Activated CD4-positive, alpha-beta T cell treated with anti-CD3 and anti-CD28 coated beads, Interleukin-2, amount 50 U/mL, for 4 hours (primary cell): Measurements from ENCODE around the gene GNG4.
"Not testable (repeated sequence)": the region's sequence is repeated elsewhere in the genome, so short reads cannot be mapped to it uniquely, and the experiment has no call there.

ENCODE experiments used
- DNase-seq, 2 experiments: peaks; one replicate each; pipeline ENCODE4 v3.0.0-alpha.2; 2020

Gene GNG4

GRCh38 chr1:235579891-235580290 is 69.7 kb downstream of the GNG4 start:
- no peak for DNase-seq

- DNase-seq, result no peak
Measured at GRCh38 chr1:235575597-235575996, 74.0 kb downstream of the GNG4 start.

- no peak for DNase-seq
Measured at GRCh38 chr1:235573880-235574279, 75.7 kb downstream of the GNG4 start.

- DNase-seq, result not testable (repeated sequence)
Measured at GRCh38 chr1:235572971-235573370, 76.6 kb downstream of the GNG4 start.

GRCh38 chr1:235571482-235571881 is 78.1 kb downstream of the GNG4 start:
- no peak for DNase-seq

- DNase-seq, result no peak
Measured at GRCh38 chr1:235567812-235568503, 81.6 kb downstream of the GNG4 start.

- DNase-seq, result no peak
Measured at GRCh38 chr1:235566084-235566483, 83.5 kb downstream of the GNG4 start.

GRCh38 chr1:235563513-235564061 is 86.0 kb downstream of the GNG4 start:
- no peak for DNase-seq

GRCh38 chr1:235562589-235562988 is 87.0 kb downstream of the GNG4 start:
- DNase-seq, result no peak

GRCh38 chr1:235558621-235559169 is 90.9 kb downstream of the GNG4 start:
- DNase-seq, result no peak

GRCh38 chr1:235557495-235557894 is 92.1 kb downstream of the GNG4 start:
- no peak for DNase-seq

- DNase-seq, result no peak
Measured at GRCh38 chr1:235556807-235557206, 92.8 kb downstream of the GNG4 start.

GRCh38 chr1:235553112-235553551 is 96.5 kb downstream of the GNG4 start:
- DNase-seq, result no peak

- DNase-seq, result no peak
Measured at GRCh38 chr1:235552146-235552716, 97.4 kb downstream of the GNG4 start.

- DNase-seq, result no peak
Measured at GRCh38 chr1:235549351-235550139, 100.0 kb downstream of the GNG4 start.

GRCh38 chr1:235546369-235547155 is 103.0 kb downstream of the GNG4 start:
- DNase-seq, result not testable (repeated sequence)

- DNase-seq, result no peak
Measured at GRCh38 chr1:235545292-235545930, 104.2 kb downstream of the GNG4 start.

- not testable (repeated sequence) for DNase-seq
Measured at GRCh38 chr1:235542845-235543244, 106.7 kb downstream of the GNG4 start.

- no peak for DNase-seq
Measured at GRCh38 chr1:235533476-235534168, 116.0 kb downstream of the GNG4 start.

- no peak for DNase-seq
Measured at GRCh38 chr1:235532360-235532759, 117.2 kb downstream of the GNG4 start.

GRCh38 chr1:235527196-235527814 is 122.3 kb downstream of the GNG4 start:
- DNase-seq, result no peak
